ENCODE results near the gene LENG8.

GRCh38 chr19:54470276-54470887 lies 21.4 kb downstream of the LENG8 start:
- TF ChIP-seq TP53 (CRISPR knock-in tag; conservative IDR thresholded peaks at IDR 0.05), result no peak
- no peak for TF ChIP-seq RBFOX2 (IDR thresholded peaks at IDR 0.05; ENCODE audit: low read depth, low read length)
- no peak for TF ChIP-seq POLR2AphosphoS2 (IDR thresholded peaks at IDR 0.05; ENCODE audit: low read depth, low read length)
- no peak for TF ChIP-seq SALL1 (CRISPR knock-in tag; IDR thresholded peaks at IDR 0.05)
- no peak for TF ChIP-seq CTCF (CRISPR knock-in tag; IDR thresholded peaks at IDR 0.05)
- no peak for TF ChIP-seq FOXK1 (CRISPR knock-in tag; IDR thresholded peaks at IDR 0.05; ENCODE audit: borderline replicate concordance, low read depth)
- no peak for TF ChIP-seq SMC3 (IDR thresholded peaks at IDR 0.05; ENCODE audit: low read length)
- TF ChIP-seq ZBTB49 (CRISPR knock-in tag; IDR thresholded peaks at IDR 0.05; ENCODE audit: borderline replicate concordance), result no peak
- no peak for TF ChIP-seq ZNF724P (CRISPR knock-in tag; IDR thresholded peaks at IDR 0.05; ENCODE audit: borderline replicate concordance)
- no peak for TF ChIP-seq ZFP37 (CRISPR knock-in tag; IDR thresholded peaks at IDR 0.05; ENCODE audit: borderline replicate concordance)
- TF ChIP-seq GABPA (IDR thresholded peaks at IDR 0.05; ENCODE audit: low read depth, low read length), result no peak
- TF ChIP-seq GABPA (CRISPR knock-in tag; IDR thresholded peaks at IDR 0.05; ENCODE audit: low read depth), result no peak
- TF ChIP-seq EED (CRISPR knock-in tag; IDR thresholded peaks at IDR 0.05), result no peak
- TF ChIP-seq KAT7 (CRISPR knock-in tag; IDR thresholded peaks at IDR 0.05; ENCODE audit: borderline replicate concordance), result no peak
- TF ChIP-seq TCF7 (IDR thresholded peaks at IDR 0.05; ENCODE audit: low read depth), result no peak

Data from HepG2 (cell line).